Measurements from ENCODE around the gene BST1. TPM values are rescaled to one million over a fixed set of nuclear protein-coding genes. Genes with fewer than 3 reads are reported as not detected.
A peak's percentile ranks its signal among the peaks of the same experiment; 100 is the strongest.

The BST1 gene
- total and polyA plus RNA-seq, 5 donors = 6.3 to 10.9 (median 9.4) TPM

GRCh38 chr4:15691346-15692135, 11.3 kb upstream of the BST1 start:
- H3K27ac ChIP-seq (ENCODE audit: low read length) = no peak overlapping the region
- intact Hi-C loops (cut with DNase I) = no loop called here
- peak; percentile 10 to 41 for ATAC-seq

GRCh38 chr4:15692602-15693001, 10.3 kb upstream of the BST1 start:
- DNase-seq (no peak), ATAC-seq (no peak)
- H3K4me1 ChIP-seq (ENCODE audit: control insufficient read depth, insufficient read depth, low read length) = peaks cover 5% of the 10 kb centered on the region
- WGBS = 81% methylated on average over 2 of the region's 2 CpGs
- no peaks in the 10 kb centered on the region for H3K27me3 ChIP-seq (ENCODE audit: control insufficient read depth, insufficient read depth)
- no peak overlapping the region for H3K4me3 ChIP-seq (ENCODE audit: low read length)
- no peak overlapping the region for H3K27ac ChIP-seq (ENCODE audit: low read length)
- intact Hi-C loops (cut with DNase I) = no loop called here
- H3K9me3 ChIP-seq (ENCODE audit: control insufficient read depth, low read length) = no peaks in the 10 kb centered on the region

More at GRCh38 chr4:15691346-15692135, 11.3 kb upstream of the BST1 start:
- 46% methylated on average over 3 of the region's 3 CpGs for WGBS
- H3K4me1 ChIP-seq (ENCODE audit: control insufficient read depth, insufficient read depth, low read length) = peaks cover 5% of the 10 kb centered on the region
- no peaks in the 10 kb centered on the region for H3K9me3 ChIP-seq (ENCODE audit: control insufficient read depth, low read length)
- H3K4me3 ChIP-seq (ENCODE audit: low read length) = no peak overlapping the region
- H3K27me3 ChIP-seq (ENCODE audit: control insufficient read depth, insufficient read depth) = no peaks in the 10 kb centered on the region
- no peak for DNase-seq

GRCh38 chr4:15694431-15694830, 8.4 kb upstream of the BST1 start:
- Histone ChIP-seq H3K27me3 (ENCODE audit: control insufficient read depth, insufficient read depth) (no peaks in the 10 kb centered on the region), H3K9me3 (ENCODE audit: control insufficient read depth, low read length) (no peaks in the 10 kb centered on the region), H3K4me3 (ENCODE audit: low read length) (no peak overlapping the region), H3K4me1 (ENCODE audit: control insufficient read depth, insufficient read depth, low read length) (peaks cover 5% of the 10 kb centered on the region), H3K27ac (ENCODE audit: low read length) (no peak overlapping the region)
- DNase-seq (no peak), ATAC-seq (no peak)
- intact Hi-C loops (cut with DNase I) = no loop called here
- 96% methylated on average over 4 of the region's 4 CpGs for WGBS

- H3K27ac ChIP-seq (ENCODE audit: low read length) = no peak overlapping the region
- WGBS = 91% methylated on average over 10 of the region's 10 CpGs
- H3K4me3 ChIP-seq (ENCODE audit: low read length) = no peak overlapping the region
- intact Hi-C loops (cut with DNase I) = no loop called here
- H3K9me3 ChIP-seq (ENCODE audit: control insufficient read depth, low read length) = no peaks in the 10 kb centered on the region
- peaks cover 5% of the 10 kb centered on the region for H3K4me1 ChIP-seq (ENCODE audit: control insufficient read depth, insufficient read depth, low read length)
- no peaks in the 10 kb centered on the region for H3K27me3 ChIP-seq (ENCODE audit: control insufficient read depth, insufficient read depth)
- DNase-seq = no peak
- no peak for ATAC-seq
Measured at GRCh38 chr4:15695240-15695699, 7.6 kb upstream of the BST1 start.

GRCh38 chr4:15695729-15696128, 7.1 kb upstream of the BST1 start:
- H3K4me1 ChIP-seq (ENCODE audit: control insufficient read depth, insufficient read depth, low read length) = peaks cover 2% of the 10 kb centered on the region
- DNase-seq = no peak
- H3K27ac ChIP-seq (ENCODE audit: low read length) = no peak overlapping the region
- H3K9me3 ChIP-seq (ENCODE audit: control insufficient read depth, low read length) = no peaks in the 10 kb centered on the region
- intact Hi-C loops (cut with DNase I) = no loop called here
- ATAC-seq = no peak
- 84% methylated on average over 3 of the region's 3 CpGs for WGBS
- H3K27me3 ChIP-seq (ENCODE audit: control insufficient read depth, insufficient read depth) = no peaks in the 10 kb centered on the region
- no peak overlapping the region for H3K4me3 ChIP-seq (ENCODE audit: low read length)

- H3K4me1 ChIP-seq (ENCODE audit: control insufficient read depth, insufficient read depth, low read length) = no peaks in the 10 kb centered on the region
- WGBS = 97% methylated on average over 1 of the region's 1 CpG
- DNase-seq (no peak), ATAC-seq (no peak)
- H3K27ac ChIP-seq (ENCODE audit: low read length) = no peak overlapping the region
- H3K27me3 ChIP-seq (ENCODE audit: control insufficient read depth, insufficient read depth) = no peaks in the 10 kb centered on the region
- intact Hi-C loops (cut with DNase I) = no loop called here
- no peak overlapping the region for H3K4me3 ChIP-seq (ENCODE audit: low read length)
- H3K9me3 ChIP-seq (ENCODE audit: control insufficient read depth, low read length) = no peaks in the 10 kb centered on the region
Measured at GRCh38 chr4:15696866-15697265, 6.0 kb upstream of the BST1 start.

- no peak overlapping the region for H3K27ac ChIP-seq (ENCODE audit: low read length)
- H3K27me3 ChIP-seq (ENCODE audit: control insufficient read depth, insufficient read depth) = no peaks in the 10 kb centered on the region
- intact Hi-C loops (cut with DNase I) = no loop called here
- 81% methylated on average over 11 of the region's 11 CpGs for WGBS
- peak; percentile 22 to 34 for ATAC-seq
- peak overlapping the region; percentile 45 for H3K4me3 ChIP-seq (ENCODE audit: low read length)
- H3K9me3 ChIP-seq (ENCODE audit: control insufficient read depth, low read length) = no peaks in the 10 kb centered on the region
- no peaks in the 10 kb centered on the region for H3K4me1 ChIP-seq (ENCODE audit: control insufficient read depth, insufficient read depth, low read length)
- no peak for DNase-seq
Measured at GRCh38 chr4:15703439-15703838, 574 bp downstream of the BST1 start.

GRCh38 chr4:15704129-15704528, 1.3 kb downstream of the BST1 start:
- DNase-seq (no peak), ATAC-seq (no peak)
- no peak overlapping the region for H3K4me3 ChIP-seq (ENCODE audit: low read length)
- H3K9me3 ChIP-seq (ENCODE audit: control insufficient read depth, low read length) = no peaks in the 10 kb centered on the region
- H3K27me3 ChIP-seq (ENCODE audit: control insufficient read depth, insufficient read depth) = no peaks in the 10 kb centered on the region
- no peak overlapping the region for H3K27ac ChIP-seq (ENCODE audit: low read length)
- intact Hi-C loops (cut with DNase I) = no loop called here
- no peaks in the 10 kb centered on the region for H3K4me1 ChIP-seq (ENCODE audit: control insufficient read depth, insufficient read depth, low read length)

GRCh38 chr4:15706646-15707362, 3.9 kb downstream of the BST1 start:
- ATAC-seq = no peak
- no peak for DNase-seq
- H3K4me1 ChIP-seq (ENCODE audit: control insufficient read depth, insufficient read depth, low read length) = no peaks in the 10 kb centered on the region
- no peaks in the 10 kb centered on the region for H3K27me3 ChIP-seq (ENCODE audit: control insufficient read depth, insufficient read depth)
- intact Hi-C loops (cut with DNase I) = no loop called here
- no peak overlapping the region for H3K27ac ChIP-seq (ENCODE audit: low read length)
- no peaks in the 10 kb centered on the region for H3K9me3 ChIP-seq (ENCODE audit: control insufficient read depth, low read length)
- WGBS = 30% methylated on average over 3 of the region's 3 CpGs
- H3K4me3 ChIP-seq (ENCODE audit: low read length) = no peak overlapping the region

- no peaks in the 10 kb centered on the region for H3K4me1 ChIP-seq (ENCODE audit: control insufficient read depth, insufficient read depth, low read length)
- intact Hi-C loops (cut with DNase I) = no loop called here
- ATAC-seq (peak in 1 of 2 donors; percentile 42), DNase-seq (no peak)
- no peaks in the 10 kb centered on the region for H3K9me3 ChIP-seq (ENCODE audit: control insufficient read depth, low read length)
- WGBS = 29% methylated on average over 7 of the region's 7 CpGs
- H3K27me3 ChIP-seq (ENCODE audit: control insufficient read depth, insufficient read depth) = no peaks in the 10 kb centered on the region
- H3K27ac ChIP-seq (ENCODE audit: low read length) = no peak overlapping the region
- H3K4me3 ChIP-seq (ENCODE audit: low read length) = no peak overlapping the region
Measured at GRCh38 chr4:15707363-15707715, 4.5 kb downstream of the BST1 start.

- WGBS = 93% methylated on average over 2 of the region's 2 CpGs
- no peak overlapping the region for H3K4me3 ChIP-seq (ENCODE audit: low read length)
- H3K4me1 ChIP-seq (ENCODE audit: control insufficient read depth, insufficient read depth, low read length) = no peaks in the 10 kb centered on the region
- H3K27me3 ChIP-seq (ENCODE audit: control insufficient read depth, insufficient read depth) = no peaks in the 10 kb centered on the region
- no peak for ATAC-seq
- DNase-seq = no peak
- H3K9me3 ChIP-seq (ENCODE audit: control insufficient read depth, low read length) = no peaks in the 10 kb centered on the region
- intact Hi-C loops (cut with DNase I) = no loop called here
- H3K27ac ChIP-seq (ENCODE audit: low read length) = no peak overlapping the region
Measured at GRCh38 chr4:15711762-15712161, 8.9 kb downstream of the BST1 start.
